ENCODE measurements around the gene SMARCB1.

- TF ChIP-seq CTCF (IDR thresholded peaks at IDR 0.05) (no peak), EZH2 (IDR thresholded peaks at IDR 0.05; ENCODE audit: borderline replicate concordance, insufficient read depth, low read depth, low read length, poor library complexity, severe bottlenecking) (no peak)
Observed at GRCh38 chr22:23772315-23772648, 14.5 kb upstream of the SMARCB1 start.
